Omental fat pad (tissue), 4 donors: ENCODE data around the gene GALNT18. TPM values are rescaled to one million over a fixed set of nuclear protein-coding genes. Genes with fewer than 3 reads are reported as not detected.

Experiments used
- ATAC-seq: fragments of 150-250 bp; one replicate; pipeline ENCODE4 v1.9.1; 2016; ENCODE audit warnings: mild to moderate bottlenecking, moderate library complexity; ENCODE audit not compliant: low FRiP score
- DNase-seq: peaks from one replicate; pipeline ENCODE4 v3.0.0-alpha.2; 2019; ENCODE audit warnings: low spot score
- CTCF ChIP-seq, 3 donors: fragments of 450-650 bp; IDR thresholded peaks; one replicate each; pipeline ENCODE4 v1.5.1; 2016 to 2017; ENCODE audit warnings: antibody characterized with exemption in 3 of 3, mild to moderate bottlenecking in 3 of 3, moderate library complexity in 2 of 3
- total RNA-seq, 4 donors: library from RNA; depleted of rRNA; stranded (reverse); fragments of >200 nt; gene quantifications; one replicate each; pipeline ENCODE4 v1.1.0, GENCODE V29; 2016

Gene GALNT18
- total RNA-seq, 4 donors from 2014 or later = 21.0 to 47.4 (median 35.7) TPM

DNA sequence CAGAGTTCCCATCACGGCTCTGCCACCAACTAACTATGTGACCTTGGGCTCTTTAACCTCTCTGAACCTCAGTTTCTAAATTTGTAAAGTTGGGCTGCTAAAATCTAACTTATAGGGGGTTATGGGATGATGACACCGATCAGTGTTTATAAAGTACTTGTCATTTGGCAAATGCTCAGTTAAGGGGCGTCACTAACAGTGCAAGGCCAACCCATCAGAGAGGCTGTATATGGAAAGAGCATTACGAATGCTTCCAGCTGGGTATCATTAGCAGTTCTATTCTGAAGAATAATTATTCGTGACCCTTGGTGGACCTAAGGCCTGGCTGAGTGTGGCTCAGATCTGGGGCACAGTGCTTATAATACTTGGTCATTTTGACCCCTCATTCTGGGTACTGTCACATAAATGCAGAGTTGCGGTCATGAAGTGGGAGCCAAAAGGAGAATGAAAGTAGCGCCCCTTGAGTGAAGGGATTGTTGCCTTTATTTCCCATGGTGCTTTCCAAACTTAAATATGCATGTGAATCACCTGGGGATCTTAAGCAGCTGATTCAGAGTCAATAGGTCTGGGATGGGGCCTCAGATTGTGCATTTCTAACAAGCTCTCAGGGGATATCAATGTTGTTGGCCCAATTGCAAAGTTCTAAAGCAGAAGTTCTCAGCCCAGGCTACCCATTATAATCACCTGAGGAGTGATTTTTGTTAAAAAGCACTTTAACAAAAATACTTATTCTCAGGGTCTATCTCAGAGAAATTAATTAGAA, 384.6 kb downstream of the GALNT18 start:
- TF ChIP-seq CTCF (IDR thresholded peaks at IDR 0.05) = no peak
- ATAC-seq = no peak
- no peak for DNase-seq

- ATAC-seq (no peak), DNase-seq (no peak)
- no peak for TF ChIP-seq CTCF (IDR thresholded peaks at IDR 0.05)
These were observed 385.2 kb downstream of the GALNT18 start for GRCh38 chr11:11236498-11237059.

- ATAC-seq = no peak
- no peak for DNase-seq
- no peak for TF ChIP-seq CTCF (IDR thresholded peaks at IDR 0.05)
These were observed 390.0 kb downstream of the GALNT18 start for GRCh38 chr11:11231763-11232162.

- no peak for TF ChIP-seq CTCF (IDR thresholded peaks at IDR 0.05)
- DNase-seq (no peak), ATAC-seq (no peak)
These were observed 390.8 kb downstream of the GALNT18 start for GRCh38 chr11:11230802-11231562.

GRCh38 chr11:11230087-11230486, 391.7 kb downstream of the GALNT18 start:
- ATAC-seq (no peak), DNase-seq (no peak)
- TF ChIP-seq CTCF (IDR thresholded peaks at IDR 0.05) = no peak

GRCh38 chr11:11229647-11230046, 392.2 kb downstream of the GALNT18 start:
- no peak for TF ChIP-seq CTCF (IDR thresholded peaks at IDR 0.05)
- DNase-seq (no peak), ATAC-seq (no peak)
